Retina (tissue), 1 donor: ENCODE results near the gene EXOC7.

Experiments used
- DNase-seq: peaks from one replicate; pipeline ENCODE4 v3.0.0-alpha.2; 2016

Gene EXOC7

GRCh38 chr17:76036497-76037261, 66.9 kb downstream of the EXOC7 start:
- DNase-seq: no peak

GRCh38 chr17:76034428-76035350, 68.9 kb downstream of the EXOC7 start:
- no peak for DNase-seq

GRCh38 chr17:76033139-76033538, 70.4 kb downstream of the EXOC7 start:
- no peak for DNase-seq

DNA sequence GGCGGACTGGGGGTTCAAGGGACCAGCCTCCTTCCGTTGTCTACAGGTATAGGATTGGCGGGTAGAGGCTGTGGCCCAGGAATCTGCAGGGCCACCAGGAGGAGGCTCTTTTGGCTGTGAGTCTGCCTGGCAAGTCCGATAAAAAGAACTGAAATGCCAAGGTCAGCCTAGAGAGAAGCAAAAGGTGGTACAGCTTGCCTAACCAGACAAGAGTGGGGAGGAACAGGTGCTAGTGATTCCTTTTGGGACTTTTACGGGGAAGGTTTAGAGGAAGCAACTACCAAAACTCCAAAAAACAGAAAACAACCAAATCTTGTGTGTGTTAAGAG, 70.8 kb downstream of the EXOC7 start:
- DNase-seq: no peak

GRCh38 chr17:76032073-76032779, 71.4 kb downstream of the EXOC7 start:
- no peak for DNase-seq
